ENCODE measurements around the gene OSR1. TPM values are rescaled to one million over a fixed set of nuclear protein-coding genes. Genes with fewer than 3 reads are reported as not detected.

The OSR1 gene
- total RNA-seq, 1 experiment from 2014 or later, result not detected

DNA sequence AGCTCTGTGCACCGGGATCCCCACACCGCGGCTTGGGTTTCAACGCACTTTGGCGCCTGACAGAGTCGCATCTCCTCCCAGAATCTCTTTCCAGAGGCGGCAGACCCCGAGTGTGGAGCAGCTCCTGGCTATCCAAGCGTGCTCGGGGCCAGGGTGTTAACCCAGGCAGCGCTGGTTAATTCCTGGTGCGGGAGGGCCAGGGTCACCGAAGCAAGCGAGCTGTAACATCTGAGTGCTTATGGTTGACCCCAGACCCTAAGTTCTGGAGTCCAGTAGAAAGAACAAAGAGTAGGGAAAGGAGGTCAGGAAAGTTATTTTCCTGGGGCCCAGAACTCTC is 566 bp upstream of the OSR1 start:
- DNase-seq (ENCODE audit: low read depth), result no peak

DNA sequence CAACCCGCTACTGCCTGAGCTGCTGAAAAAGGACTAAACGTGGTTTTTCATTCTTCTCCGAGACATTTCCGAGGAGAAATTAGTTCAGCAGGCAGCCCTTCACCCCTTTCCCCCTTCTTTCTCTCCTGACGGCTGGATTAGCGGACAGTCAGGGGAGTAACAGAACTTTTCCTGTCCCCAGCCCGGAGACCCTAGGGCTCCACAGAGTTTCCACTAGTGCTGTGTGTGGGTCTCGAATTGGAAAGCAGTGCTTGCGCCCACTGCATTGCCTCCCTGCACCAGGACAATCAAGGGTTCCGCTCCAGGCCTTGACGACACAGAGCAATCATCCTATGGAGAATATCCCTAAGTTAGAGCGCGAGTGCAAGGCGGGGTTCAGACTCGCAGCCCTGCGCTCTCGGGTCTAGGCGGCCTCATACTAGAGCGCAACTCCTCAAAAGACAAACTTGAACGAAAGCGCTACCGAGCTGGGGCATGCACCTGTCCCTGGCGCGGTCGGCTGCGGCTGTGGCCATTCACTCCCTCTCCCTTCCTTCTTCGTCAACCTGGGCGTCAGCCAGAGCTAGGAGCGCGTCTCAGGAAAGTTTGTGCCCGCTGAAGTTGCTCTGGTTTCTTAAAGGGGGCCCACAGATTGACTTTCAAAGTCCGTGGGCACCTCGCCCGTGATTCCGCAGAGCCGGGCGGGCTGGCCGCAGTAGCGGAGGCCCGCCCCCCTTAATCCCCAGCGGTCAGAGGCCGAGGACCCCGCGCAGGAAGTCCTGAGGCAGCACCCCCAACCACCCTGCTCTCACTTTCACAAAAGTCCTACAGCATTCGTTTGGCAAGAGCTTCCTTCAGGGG is 801 bp downstream of the OSR1 start:
- DNase-seq (ENCODE audit: low read depth), result no peak

DNA sequence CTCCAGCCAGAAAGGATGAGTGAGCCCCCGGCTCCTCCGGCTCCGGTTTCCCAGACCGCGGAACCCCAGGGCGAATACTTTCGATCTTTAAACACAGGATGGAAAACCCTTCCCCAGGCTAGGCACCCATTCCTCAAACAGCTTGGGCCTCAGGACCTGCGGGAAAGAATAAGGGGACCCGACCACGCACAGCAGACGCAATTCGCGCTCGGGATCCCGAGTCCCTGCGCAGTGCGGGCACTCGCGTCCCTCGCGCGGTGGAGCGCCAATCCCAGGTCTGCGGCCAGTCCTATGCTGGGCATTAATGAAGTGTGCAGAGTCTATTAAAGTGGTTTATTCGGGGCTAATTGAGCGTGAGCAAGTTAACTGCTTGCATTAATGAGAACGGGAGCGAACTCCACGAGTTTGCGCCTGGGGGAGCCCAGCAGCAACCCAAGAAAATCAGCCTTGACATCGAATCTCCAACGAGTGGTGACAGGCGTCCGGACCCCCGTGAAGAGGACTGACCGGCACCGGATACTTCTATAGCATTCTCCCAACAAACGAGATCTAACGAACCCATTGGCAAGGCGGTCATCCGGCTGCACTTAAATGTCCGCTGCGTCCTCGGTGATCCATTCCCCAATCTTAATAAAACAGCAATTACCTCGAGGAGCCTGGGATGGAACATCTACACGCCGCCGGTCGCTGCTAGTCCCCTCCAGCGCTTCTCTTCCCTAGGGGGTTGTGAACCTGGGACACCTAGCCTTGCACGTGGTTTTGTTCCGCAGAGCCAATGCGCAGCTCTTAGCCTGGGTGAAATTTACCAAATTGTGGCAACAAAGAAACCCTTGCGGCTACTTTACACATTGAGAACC is 1.6 kb downstream of the OSR1 start:
- DNase-seq (ENCODE audit: low read depth), result no peak

DNA sequence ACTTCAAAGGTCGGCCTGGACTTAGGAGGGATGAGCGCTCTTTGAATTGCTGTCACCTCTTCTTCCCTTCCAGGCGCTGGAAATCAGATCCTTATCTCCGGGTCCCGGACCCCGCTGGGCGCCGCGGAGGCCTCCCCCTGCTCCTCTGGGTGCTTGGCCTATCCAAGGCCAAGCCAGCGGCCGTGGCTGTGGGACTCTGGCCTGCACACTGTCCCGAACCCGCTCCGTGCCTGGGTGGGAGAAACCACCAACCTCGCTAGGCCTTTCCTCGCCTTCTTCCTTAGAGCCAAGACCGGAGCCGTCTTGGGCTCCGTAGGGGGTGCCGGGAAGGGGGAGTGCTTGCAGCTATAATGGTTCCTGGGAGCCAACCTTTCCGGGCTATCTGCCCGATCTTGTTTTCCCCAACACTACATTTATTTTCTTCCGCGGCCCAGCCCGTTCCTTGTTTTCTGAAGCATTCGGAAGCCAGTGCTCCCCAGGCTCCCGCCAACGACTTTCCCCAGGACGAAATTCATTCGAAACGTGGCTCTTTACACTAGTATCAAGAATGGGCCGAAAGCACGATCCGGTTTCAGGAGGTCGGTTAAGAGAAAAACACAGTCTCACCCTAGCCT is 2.4 kb downstream of the OSR1 start:
- DNase-seq (ENCODE audit: low read depth), result no peak

DNA sequence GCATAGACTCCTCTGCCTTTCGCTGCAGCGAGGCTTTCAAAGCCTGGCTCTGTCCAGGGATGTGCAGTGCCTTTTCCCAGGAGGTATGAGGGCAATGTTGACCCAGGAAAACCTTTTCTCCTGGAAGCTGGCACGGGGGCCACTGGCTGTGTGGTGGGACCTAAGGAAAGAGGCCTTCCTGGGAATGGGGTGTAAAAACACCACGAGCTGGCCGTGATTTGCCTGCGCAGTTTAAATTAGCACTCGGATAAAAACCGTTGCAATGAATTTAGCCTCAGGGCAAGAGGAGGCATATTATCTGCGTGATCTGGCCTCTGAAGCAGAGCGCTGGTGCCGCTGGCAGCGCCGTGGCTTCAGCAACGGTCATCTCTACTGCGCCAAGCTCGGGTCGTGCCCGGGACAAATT is 3.0 kb downstream of the OSR1 start:
- no peak for DNase-seq (ENCODE audit: low read depth)

DNA sequence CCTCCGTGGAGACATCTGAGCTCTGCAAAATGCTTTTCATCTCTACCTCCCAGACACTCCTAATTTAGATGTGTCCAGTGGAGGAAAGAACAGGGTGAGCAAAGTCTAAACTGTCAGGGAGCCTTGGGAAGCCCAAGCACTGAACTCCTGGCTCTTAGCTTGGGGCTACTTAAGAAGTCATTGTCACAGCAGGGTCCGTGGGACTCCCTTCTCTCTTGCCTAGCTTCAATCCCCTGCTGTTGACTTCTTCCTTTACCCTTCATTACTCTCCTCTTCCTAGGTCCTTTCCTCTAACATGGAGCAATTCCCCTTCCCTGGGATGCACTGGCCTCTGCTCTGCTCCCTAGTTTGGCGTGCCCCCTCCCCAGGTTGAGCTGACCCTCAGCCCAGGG is 3.4 kb downstream of the OSR1 start:
- DNase-seq (ENCODE audit: low read depth), result no peak

DNA sequence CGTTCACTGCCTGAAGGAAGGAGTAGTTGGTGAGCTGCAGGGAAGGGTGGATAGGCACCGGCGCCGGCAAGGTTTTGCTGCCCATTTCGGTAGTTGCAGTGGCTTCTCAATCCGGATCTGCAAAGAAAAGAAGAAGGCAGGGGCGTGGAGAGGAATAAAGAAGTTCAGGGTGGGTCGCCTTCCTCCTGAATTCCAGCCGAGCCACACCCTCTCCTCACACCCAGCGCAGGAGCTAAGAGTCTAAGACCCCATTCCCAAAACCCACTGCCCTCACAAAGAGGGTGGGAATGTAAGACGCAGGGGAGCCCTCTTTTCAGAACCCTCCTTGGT is 4.7 kb downstream of the OSR1 start:
- DNase-seq (ENCODE audit: low read depth), result no peak

DNA sequence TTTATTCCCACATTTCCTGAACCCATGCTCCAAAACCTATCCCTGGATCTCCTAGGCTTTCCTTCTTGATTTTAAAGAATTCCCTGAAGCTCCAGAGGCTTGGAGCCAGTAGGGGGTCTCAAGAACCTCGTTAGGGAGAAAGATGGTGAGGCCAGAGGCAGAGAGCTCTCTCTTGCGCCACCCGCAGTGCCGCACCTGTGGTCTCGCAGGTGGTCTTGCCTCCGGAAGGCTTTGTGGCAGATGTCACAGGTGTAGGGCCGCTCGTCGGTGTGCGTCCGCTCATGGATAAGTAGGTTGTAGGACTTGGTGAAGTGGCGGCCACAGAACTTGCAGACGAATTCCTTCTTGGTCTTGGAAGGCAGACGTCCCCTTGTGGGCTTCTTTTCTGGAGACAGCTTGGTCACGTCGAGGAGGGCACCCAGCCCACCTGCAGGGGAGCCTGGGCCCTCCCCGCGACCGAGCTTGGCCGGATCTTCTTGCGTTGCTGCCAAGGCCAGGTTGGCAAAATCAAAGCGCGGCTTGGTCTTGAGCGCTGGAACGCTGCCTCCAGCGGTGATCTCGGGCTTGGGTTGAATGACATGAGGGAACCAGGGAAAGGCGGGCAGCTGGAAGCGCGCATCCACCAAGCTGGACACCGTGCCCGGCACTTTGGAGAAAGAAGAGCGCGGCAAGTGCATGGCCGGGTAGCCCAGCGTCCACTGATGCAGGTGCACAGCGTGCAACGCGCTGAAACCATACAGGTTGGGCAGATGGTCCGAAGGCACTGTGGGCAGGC is 5.3 kb downstream of the OSR1 start:
- no peak for DNase-seq (ENCODE audit: low read depth)

DNA sequence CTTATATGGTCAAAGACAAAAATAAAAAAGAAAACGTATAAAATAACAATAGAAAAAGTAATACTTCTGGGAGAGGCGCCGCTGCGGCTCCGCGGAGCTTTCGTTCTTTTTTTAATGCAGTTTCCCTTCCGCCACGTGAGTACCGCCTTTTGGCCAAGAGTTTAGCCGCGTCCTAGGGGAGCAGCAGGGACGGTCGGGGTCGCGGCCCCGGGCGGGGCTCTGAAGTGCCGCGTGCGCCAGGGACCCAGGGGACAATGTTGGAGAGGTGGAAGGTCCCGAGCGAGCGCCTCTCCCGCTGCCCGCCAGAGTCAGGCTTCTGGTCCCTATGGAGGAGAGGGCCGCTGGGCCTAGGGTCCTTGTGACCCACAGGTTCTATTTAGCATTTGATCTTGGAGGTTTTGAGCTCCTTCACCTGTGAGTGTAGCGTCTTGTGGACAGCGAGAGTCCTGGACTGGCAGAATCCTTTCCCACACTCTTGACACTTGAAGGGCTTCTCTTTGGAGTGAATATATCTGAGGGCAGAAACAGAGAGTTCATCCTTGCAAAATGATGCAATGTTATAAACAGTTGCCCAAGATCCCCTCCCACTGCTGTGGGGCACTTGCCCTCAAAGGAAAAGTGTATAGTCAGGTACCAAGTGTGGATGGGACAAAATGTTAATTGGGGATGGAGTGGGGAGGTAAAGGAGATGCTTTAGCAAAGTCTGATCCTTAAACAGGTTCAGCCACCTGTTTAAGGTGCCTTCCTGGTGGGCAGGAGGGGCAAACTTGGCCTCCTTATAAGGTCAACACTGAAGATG is 6.3 kb downstream of the OSR1 start:
- DNase-seq (ENCODE audit: low read depth), result no peak

DNA sequence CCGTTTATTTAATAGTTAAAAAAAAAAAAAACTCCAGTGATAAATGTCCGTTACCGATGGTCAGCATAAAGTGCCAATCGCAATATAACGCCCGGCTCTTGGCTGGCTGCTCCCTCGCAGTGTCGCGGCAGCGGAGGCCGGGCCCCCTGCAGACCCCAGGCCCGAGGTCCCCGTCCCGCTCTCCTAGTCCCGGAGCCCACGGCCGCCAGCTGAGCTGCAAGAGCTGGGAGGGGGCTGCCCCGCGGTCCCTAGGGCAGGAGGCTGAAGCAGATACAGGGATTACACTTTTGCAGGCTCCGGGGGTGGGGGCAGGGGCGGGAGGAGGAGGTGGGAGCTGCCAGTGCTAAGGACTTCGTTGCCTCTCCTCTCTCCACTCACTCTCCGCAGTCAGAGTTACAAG is 6.9 kb downstream of the OSR1 start:
- DNase-seq (ENCODE audit: low read depth), result no peak

DNA sequence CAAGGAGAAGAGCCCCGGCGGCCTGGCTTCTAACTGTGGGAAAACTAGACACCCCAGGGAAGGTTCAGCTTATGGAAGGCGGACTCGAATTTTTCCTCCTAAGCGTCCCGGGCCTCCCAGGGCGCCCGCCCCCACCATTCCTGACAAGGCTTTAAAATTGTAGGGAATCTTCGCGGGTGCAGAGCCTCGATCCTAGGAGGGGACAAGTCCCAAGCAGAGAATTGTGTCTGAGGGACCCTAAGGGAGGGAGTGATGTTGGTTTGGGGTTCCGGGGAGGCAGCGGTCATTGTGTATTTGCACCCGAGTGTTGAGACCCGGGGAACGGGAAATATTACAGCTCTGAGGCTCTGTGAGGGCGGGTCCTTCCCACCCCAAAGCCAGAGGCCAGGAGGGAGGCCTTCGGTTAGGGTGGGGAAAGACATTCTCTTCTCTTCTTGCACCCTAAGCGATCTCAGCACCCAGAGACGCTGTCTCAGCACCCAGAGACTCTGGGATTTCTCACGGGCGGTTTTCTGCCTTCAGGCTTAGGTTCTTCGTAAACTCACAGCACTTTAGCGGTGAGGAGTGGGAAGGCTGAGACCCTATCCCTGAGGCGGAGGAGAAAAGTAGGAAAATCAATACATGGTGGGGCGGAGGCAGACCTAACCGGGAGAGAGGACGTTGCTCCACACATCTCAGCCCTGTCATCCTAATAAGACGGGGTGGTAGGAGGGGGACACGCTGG is 7.6 kb downstream of the OSR1 start:
- no peak for DNase-seq (ENCODE audit: low read depth)

DNA sequence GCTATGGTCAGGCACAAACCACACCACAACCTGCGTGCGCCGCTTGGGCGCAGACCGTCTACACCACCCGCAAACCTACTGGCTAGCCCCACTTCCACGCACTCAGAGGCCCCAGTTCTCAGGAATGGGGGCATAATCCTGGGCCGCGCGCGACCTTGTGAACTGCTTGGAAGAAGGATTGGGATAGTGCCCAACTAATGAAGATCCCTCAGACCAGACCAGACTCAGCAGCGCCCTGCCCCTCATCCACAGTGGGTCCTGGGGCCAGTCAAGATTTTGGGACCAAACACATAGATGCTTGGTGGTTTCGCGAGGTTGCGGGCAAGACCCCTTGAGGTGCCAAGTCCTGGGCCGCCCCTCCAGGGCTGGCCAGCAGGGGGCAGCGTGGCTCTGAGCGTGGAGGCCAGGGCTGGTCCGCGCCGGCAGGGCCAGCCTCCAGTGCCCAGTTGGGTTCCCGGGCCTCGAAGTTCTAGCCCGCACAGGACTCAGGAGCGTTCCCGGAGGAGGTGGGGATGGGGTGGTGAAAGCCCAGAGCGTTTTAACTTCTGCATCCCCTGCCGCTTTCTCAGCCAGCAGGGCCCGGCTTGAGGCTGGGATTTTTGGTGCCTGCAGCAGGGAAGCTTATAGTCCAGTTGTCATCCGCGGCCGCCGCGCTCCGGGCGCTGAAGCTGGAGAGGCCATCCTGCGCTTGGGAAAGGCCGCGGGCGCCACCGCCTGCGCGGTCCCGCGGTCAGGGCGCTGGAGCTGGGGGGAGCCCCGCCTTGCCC is 8.3 kb downstream of the OSR1 start:
- DNase-seq (ENCODE audit: low read depth), result no peak

DNA sequence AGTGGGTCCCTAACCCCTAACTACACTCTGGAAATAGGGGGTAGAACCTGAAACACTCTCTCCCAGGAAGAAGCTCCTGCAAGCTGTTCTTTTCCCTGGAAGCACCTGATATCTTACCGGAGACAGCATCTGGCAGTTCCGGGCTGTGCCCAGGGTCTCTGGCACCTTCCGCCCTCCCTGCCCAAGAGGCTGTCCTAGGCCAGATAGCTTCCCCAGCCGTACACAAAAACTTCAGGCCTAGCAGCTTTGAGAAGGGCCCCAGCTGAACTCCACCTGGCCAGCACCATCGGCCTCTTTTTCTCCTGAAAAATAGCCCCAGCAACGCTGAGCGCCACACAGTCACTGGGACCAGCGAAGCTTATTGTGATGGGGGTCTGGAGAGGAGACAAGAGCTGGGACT is 9.7 kb downstream of the OSR1 start:
- DNase-seq (ENCODE audit: low read depth), result no peak

DNA sequence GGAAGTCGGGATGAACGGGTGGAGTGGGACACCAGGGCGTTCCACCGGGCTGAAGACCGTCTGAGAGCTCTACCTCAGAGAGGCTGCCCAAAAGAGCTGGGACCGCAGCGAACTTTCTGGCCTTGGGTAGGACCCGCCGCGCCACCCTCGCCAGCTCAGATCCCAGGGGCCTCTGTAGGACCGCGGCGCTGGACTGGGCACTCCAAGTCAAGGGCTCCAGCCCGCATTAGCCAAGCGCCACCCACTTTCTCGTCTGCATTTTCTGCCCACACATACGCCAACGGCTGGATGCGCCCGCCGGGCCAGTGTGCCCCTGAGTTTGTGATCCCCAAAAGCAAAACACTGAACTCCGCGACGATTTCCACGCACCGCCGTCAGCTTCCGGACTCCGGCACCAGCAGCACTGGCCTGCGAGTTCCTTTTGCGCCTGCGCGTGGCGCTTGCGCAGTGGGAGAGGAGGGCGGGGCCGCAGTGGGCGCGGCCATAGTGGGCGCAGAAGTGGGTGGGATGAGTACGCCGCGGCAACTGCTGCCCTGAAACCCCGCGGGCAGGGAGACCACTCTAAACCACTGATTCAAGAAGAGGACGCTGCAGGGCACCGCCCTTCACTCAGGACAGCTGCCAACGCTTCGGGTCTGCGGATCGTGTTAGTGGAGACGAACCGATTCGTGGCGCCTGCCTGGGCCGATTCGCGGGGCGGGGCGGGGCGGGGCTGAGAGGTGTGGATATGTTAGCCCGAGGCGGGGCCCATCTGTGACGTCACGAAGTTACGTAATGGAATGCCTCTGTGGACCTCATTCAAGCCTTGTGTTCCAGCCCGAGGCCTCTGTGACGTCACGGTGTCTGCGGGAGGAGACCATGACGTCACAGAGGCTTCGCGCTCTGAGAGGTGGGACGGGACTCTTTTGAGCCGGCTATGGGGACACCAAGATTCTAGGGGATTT is 10.5 kb downstream of the OSR1 start:
- DNase-seq (ENCODE audit: low read depth), result peak; percentile 91

DNA sequence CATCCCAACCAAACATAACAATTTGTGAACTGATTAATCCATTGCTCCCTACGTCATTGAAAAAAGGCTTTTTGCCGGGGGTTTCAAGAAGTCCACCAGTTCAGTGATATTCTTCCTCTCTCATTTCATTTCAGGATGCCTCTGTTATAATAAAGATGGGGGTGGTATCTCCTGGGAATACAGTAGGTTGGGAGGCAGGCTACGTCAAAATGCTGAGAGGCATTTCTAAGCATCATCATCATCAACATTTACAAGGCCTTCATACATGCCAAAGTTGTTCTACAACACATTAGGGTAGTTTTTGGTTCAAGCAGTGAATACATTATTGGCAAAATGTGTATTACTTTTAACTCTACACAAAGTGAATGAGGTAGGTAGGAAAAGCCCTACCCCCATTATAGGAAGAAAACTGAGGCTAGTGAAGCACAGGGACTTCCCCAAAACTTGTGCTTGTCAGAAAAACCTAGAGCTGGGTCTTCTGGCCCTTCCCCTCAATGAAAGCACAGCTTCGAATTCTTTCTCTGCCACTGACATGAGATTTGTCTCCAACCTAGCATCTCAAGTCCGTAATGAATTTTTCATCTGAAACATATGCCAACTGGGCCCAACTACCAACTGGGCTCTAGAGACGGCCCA is 11.3 kb downstream of the OSR1 start:
- no peak for DNase-seq (ENCODE audit: low read depth)

DNA sequence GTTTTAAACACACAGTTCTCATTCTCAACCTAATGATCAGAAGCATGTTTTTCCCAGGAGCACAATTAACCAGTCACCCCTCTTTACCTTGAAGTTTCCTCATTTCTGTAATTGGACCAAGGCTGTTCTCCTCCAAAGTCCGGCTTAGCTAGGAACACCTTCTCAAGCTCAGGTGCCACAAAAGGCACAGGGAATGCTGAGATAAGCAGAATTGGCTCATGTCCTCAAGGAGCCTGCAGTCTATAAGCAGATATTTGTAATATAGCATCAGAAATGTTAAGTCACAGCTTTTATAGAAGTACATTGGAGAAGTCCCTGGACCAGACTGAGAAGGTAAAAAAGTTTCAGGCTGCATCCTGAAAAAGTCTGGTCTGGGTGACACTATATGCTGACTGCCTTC is 20.7 kb downstream of the OSR1 start:
- no peak for DNase-seq (ENCODE audit: low read depth)

DNA sequence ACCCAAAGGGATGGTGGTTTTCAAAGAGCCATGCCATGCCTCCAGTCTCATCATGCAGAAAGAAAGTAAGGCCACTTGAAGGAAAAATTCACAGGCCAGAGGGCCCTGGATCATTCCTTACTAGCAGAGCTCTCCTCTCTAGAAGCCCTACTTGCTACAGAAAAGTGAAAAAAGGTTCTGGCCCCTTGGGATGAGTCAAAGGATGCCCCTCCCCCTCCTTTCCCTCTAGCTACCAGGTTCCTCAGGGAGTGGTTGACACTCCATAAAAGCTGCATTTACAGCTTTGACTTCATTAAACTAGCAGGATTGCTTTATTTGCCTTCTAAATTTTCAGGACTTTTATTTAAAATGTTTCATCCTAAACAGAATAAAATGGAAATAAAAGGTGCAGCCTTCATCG is 21.2 kb downstream of the OSR1 start:
- DNase-seq (ENCODE audit: low read depth), result no peak

DNA sequence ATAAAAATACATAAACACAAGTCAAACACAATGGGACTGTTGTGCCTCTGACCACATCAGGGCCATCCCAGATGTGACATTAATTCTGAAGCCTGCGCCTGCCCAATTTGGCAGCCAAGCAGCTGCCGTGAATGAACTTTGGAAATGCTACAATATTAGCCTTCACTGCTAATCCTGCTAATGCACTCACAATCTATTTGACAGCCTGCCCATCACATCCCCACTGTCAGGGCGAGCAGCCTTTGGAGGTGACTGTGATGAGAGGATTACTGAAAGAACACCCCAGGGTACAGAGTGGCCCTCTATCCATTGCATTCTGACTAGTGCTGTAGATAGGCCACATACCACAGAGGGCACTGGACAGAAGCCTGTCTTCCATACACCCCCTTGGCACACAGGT is 21.6 kb downstream of the OSR1 start:
- DNase-seq (ENCODE audit: low read depth), result no peak
